Measurements from ENCODE around the gene RAPGEF5.

RAPGEF5 gene

DNA sequence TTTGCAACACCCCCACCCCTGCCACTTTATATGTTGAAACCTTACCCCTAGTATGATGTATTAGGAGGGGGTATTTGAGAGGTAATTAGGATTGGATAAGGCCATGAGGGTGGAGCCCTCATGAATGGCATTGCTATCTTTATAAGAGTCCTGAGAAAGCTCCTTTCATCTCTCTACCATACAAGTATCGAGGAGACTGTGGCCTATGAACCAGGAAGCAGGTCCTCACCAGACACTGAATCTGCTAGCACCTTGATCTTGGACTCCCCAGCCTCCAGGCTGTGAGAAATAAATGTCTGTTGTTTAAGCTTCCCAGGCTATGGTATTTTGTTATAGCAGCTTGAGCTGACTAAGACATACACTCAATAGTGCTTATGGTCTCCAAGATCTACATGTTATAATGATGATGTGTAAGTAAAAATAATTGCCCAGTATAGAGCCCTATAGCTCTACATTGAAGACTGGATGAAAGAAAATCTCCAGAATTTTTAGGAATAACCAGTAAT is 188.8 kb downstream of the RAPGEF5 start:
- in situ Hi-C loops (cut with MboI; ENCODE audit: low sequenced_read_pairs, unreplicated experiment), result no loop called here
- TF ChIP-seq CTCF (IDR thresholded peaks at IDR 0.05; ENCODE audit: borderline replicate concordance, control extremely low read depth, extremely low read depth, insufficient read depth, missing control alignments), result no peak
- no peak for DNase-seq (ENCODE audit: low spot score)

DNA sequence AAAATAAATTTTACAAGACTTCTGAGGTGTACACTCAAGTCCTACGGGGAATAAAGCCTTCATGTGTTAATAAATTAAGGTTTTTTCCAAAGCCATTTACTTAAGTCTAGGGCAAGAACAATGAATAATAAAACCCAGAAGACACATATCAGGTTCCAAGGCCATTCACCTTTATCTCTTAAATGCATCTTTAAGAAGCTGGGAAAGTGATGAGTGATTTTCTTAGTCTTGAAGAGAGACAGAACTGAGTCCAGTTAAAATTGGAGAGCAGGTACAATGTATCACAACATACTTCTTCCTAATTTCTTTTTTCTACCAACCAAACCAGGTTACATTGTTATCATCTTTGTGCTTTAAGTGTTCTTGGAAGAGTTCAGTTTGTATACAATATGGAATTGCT is 189.5 kb downstream of the RAPGEF5 start:
- TF ChIP-seq CTCF (IDR thresholded peaks at IDR 0.05; ENCODE audit: borderline replicate concordance, control extremely low read depth, extremely low read depth, insufficient read depth, missing control alignments), result no peak
- DNase-seq (ENCODE audit: low spot score), result no peak
- in situ Hi-C loops (cut with MboI; ENCODE audit: low sequenced_read_pairs, unreplicated experiment), result no loop called here

DNA sequence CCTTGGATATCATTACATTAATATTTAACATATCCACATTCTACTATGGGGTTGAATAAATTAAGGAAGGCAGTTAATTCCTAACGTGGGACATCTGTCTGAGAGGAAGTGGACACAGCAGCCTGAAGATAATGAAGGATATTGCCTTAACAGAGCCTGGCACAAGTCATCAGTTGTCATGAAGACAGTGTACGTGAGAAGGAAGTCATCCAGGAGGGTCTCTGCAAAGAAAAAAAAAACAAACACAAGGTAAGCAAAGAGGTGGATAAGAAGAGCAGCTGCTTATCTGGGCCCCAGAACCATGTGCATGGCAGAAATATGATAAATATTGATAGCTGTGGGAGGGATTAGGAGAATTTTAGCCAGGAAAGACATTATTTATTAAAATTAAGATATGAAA is 190.0 kb downstream of the RAPGEF5 start:
- TF ChIP-seq CTCF (IDR thresholded peaks at IDR 0.05; ENCODE audit: borderline replicate concordance, control extremely low read depth, extremely low read depth, insufficient read depth, missing control alignments), result no peak
- no peak for DNase-seq (ENCODE audit: low spot score)
- in situ Hi-C loops (cut with MboI; ENCODE audit: low sequenced_read_pairs, unreplicated experiment), result no loop called here

- no peak for TF ChIP-seq CTCF (IDR thresholded peaks at IDR 0.05; ENCODE audit: borderline replicate concordance, control extremely low read depth, extremely low read depth, insufficient read depth, missing control alignments)
- in situ Hi-C loops (cut with MboI; ENCODE audit: low sequenced_read_pairs, unreplicated experiment), result no loop called here
- no peak for DNase-seq (ENCODE audit: low spot score)
Measured at GRCh38 chr7:22159341-22159740, 197.6 kb downstream of the RAPGEF5 start.

DNA sequence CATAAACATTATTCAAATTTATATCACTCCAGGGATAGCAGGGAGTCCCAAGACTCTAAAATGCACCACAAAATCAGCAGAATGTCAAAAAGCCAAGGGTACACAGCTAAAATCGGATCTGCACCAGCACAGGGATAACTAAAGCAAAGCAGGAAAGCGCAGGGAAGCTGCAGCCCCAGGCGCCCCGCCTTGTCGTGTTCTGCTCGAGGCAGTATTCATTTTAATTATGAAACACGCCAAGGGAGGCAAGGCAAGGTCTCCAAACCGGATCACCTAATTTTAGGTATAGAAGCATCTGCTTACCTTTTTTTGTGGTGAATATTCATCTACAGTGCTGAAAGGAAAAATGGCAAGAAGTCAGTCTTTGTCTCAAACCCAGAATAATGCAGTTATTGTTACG is 199.4 kb downstream of the RAPGEF5 start:
- TF ChIP-seq CTCF (IDR thresholded peaks at IDR 0.05; ENCODE audit: borderline replicate concordance, control extremely low read depth, extremely low read depth, insufficient read depth, missing control alignments), result no peak
- in situ Hi-C loops (cut with MboI; ENCODE audit: low sequenced_read_pairs, unreplicated experiment), result no loop called here
- no peak for DNase-seq (ENCODE audit: low spot score)

GRCh38 chr7:22156205-22156604 is 200.7 kb downstream of the RAPGEF5 start:
- no peak for DNase-seq (ENCODE audit: low spot score)
- in situ Hi-C loops (cut with MboI; ENCODE audit: low sequenced_read_pairs, unreplicated experiment), result no loop called here
- no peak for TF ChIP-seq CTCF (IDR thresholded peaks at IDR 0.05; ENCODE audit: borderline replicate concordance, control extremely low read depth, extremely low read depth, insufficient read depth, missing control alignments)

GRCh38 chr7:22154143-22154529 is 202.8 kb downstream of the RAPGEF5 start:
- no peak for DNase-seq (ENCODE audit: low spot score)
- in situ Hi-C loops (cut with MboI; ENCODE audit: low sequenced_read_pairs, unreplicated experiment), result no loop called here
- no peak for TF ChIP-seq CTCF (IDR thresholded peaks at IDR 0.05; ENCODE audit: borderline replicate concordance, control extremely low read depth, extremely low read depth, insufficient read depth, missing control alignments)
